ENCODE results near the gene STX8.

Gene STX8

GRCh38 chr17:9553596-9553995 lies 22.0 kb downstream of the STX8 start:
- no peak for DNase-seq

DNA sequence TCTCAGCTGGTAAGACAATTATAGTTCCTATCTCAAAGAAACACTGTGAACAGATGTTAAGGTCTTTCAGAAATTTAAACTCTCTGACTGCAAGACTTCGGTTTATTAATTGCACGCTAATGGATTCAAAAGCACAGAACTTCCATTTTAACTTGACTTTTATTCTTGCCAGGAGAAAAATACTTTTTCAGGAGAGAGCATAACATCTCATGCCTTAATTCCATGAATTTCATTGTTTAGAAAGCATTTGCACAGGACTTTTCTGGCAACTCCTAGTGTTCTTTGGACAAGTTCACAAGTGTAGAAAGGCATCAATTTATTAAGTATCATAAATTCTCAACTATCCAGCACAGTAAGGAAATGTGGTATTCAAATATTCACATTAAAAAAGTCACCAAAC lies 22.4 kb downstream of the STX8 start:
- DNase-seq, result no peak

- DNase-seq, result no peak
Measured at GRCh38 chr17:9549215-9549614, 26.4 kb downstream of the STX8 start.

GRCh38 chr17:9544221-9544620 lies 31.4 kb downstream of the STX8 start:
- DNase-seq, result no peak

- DNase-seq, result no peak
Measured at GRCh38 chr17:9541718-9542117, 33.9 kb downstream of the STX8 start.

- no peak for DNase-seq
Measured at GRCh38 chr17:9538626-9539025, 37.0 kb downstream of the STX8 start.

DNA sequence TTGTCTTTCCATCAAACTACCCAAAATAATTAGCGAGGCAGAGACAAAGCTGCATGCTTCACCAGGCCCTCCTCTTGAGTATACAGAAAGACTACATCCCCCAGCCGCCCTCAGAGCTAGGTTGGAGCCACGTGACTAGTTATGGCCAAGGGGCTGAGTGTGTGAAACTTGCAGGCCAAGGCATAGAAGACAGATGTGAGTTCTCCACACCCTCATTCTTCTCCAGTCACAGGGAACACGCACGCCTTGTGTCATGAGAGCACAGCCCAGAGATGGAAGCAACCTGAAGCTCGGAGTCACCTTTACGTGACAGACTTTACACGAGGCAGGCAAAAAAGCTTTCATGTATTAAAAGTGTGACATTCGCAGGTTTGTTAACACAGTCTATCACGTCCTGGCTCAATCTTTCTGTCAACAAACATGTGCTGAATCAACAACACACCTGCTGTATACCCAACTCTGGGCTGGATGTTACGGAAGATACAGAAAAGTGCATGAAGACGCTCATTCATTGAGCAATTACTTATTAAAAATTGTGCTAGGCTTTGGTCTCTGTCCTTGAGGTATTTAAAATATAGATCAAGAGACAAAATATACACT lies 38.3 kb downstream of the STX8 start:
- no peak for DNase-seq

- DNase-seq, result no peak
Measured at GRCh38 chr17:9536061-9536460, 39.6 kb downstream of the STX8 start.

GRCh38 chr17:9533441-9533840 lies 42.2 kb downstream of the STX8 start:
- no peak for DNase-seq

DNA sequence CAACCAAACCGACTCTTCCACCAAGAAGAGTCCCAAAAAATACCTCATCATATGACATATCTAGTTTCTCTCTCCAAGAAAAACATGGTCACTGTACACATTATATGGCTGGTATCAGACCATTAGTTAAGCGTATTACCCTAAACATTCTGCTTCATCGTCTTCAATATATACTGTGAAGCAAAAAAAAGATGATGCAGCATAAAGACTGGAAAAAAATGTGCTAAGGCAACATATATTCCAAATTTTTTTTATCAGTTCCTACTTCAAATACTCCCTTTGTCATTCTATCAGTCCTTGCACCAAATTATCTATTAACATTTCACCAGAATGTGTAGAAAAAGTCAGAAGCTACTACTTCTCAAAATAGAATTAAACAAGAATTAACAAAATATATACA lies 42.9 kb downstream of the STX8 start:
- no peak for DNase-seq

DNA sequence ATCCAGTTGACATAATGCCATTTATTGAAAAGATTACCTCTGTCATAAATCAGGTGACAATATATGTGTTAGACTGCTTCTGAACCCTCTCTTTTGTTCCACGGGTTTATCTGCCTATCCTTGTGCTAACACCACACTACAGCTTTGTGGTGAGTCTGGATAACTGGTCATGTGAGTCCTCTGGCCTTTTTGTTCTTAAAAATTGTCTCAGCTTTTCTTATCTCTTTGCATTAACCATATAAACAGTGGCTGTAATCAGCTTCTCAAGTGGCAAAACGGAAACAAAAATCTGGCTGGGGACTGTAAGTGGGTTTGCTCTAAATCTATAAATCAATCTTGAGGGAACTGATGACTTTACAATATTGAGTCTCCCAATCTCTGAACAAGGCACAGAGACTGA lies 44.6 kb downstream of the STX8 start:
- no peak for DNase-seq

GRCh38 chr17:9529033-9529700 lies 46.5 kb downstream of the STX8 start:
- peak; percentile 15 to 31 for DNase-seq

DNA sequence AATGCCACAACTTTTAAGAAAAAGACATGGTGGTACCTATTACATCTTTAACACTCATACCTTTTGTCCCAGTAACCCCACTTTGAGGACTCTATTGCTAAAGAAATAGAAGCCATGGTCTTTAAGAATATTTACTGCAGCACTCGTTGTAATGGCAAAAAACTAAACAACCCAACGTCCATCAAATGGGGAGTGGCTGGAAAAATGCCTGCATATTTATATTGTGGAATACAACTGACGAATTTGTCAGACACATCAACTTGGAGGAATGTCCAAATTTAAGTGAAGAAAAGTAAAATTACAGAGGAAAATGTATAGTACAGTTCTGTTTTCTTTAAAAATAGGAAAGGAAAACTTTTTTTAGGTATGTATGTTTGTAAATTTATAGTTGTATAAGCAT lies 47.8 kb downstream of the STX8 start:
- no peak for DNase-seq

DNA sequence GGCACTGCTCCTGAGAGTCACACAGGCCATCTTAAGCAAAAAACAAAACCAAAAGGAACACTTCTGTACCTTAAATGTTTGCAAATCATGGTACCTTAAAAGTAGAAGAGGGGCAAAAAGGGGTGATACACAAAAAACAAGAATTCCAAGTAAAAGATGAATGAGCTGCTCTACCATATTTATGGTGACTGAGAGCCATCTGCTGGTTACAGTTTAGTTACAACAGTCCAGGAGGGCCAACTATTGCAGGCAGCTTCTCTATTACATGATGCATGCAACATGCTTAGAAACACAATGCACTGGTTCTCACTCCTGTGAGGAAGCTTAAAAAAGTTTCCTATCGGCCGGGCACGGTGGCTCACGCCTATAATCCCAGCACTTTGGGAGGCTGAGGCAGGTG lies 53.5 kb downstream of the STX8 start:
- DNase-seq, result peak; percentile 0 to 44

GRCh38 chr17:9521062-9521461 lies 54.6 kb downstream of the STX8 start:
- no peak for DNase-seq

DNA sequence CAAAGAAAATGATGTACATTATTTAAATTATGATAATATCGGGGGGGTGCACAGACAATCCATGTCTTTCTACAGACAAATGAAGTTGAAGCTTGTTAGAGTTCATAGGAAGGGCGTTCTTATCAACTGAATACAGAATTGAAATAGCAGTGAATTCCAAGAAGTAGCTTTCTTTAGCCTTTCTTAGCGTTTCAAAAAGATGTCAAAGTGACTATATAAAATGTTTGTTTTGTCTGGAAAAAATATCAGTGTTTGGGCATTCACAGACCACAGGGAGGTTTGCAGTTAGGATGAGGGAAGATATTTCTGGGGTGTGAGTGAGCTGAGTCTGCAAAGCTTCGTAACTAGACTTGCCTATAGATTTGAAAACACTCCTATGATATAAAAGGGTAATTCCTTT lies 55.0 kb downstream of the STX8 start:
- no peak for DNase-seq

- DNase-seq, result no peak
Measured at GRCh38 chr17:9519583-9520272, 55.9 kb downstream of the STX8 start.

- DNase-seq, result no peak
Measured at GRCh38 chr17:9517396-9517795, 58.2 kb downstream of the STX8 start.

- no peak for DNase-seq
Measured at GRCh38 chr17:9513266-9513665, 62.4 kb downstream of the STX8 start.

- DNase-seq, result no peak
Measured at GRCh38 chr17:9512323-9513168, 63.1 kb downstream of the STX8 start.

DNA sequence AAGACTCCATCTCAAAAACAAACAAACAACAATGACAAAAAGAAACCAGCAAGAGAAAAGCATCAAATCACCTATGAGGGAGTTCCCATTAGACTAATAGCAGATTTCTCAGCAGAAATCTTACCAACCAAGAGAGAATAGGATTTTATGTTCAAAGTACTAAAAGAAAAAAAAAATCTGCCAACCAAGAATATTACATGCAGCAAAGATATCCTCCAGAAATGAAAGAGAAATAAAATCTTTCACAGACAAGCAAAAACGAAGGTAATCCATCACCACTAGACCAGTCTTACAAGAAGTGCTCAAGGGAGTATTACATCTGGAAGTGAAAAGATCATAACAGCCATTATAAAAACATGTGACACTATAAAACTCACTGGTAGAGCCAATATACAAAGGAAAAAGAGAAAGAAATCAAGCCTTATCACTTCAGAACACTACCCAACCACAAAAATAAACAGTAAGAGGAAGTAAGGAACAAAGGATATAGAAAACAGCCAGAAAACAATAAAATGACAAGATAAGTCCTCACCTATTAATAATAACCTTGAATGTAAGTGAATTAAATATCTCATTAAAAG lies 66.3 kb downstream of the STX8 start:
- DNase-seq, result no peak

DNA sequence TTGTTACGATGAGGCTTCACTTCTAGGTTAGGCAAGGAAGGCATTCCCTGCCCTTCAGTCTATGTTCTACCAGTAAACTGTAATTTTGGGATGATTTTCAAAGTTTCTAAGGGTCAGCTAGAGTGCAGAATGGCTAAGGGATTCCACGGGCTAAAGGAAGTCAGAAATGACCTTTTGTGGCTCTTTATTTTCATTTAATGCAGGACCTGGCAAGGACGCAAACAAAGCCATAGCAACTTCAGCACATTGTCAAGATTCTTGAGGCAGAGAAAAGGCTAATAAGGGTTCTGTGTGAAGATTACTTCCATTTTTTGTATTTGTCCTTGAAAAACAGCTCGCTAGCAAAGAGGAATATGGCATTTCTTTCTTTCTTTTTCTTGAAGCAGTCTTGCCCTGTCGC lies 76.6 kb downstream of the STX8 start:
- no peak for DNase-seq

DNA sequence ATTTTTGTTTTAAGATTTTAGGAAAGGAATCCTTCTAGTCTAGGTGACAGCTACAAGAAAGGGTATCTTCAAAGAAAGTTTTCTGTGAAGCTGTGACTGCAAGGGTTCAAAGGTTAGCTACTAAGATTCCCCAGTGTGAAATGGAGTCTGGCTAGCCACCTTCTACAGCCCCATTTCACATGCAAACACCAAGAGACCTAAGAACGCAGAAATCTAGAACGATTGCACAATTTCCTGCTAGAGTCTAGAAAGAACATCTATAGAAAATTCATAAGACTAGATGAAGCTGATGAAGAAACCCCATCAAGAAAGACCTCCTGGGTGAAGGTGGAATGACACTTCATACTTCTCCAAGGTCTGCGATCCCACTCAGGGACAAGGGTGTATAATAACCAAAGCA lies 77.1 kb downstream of the STX8 start:
- DNase-seq, result no peak

Data from NCI-H526 (cell line).